ENCODE data around the gene CDK5RAP3. TPM values are rescaled to one million over a fixed set of nuclear protein-coding genes. Genes with fewer than 3 reads are reported as not detected.

The CDK5RAP3 gene
- total and polyA plus RNA-seq, 2 experiments from 2014 or later = 92.6 to 106 TPM

GRCh38 chr17:47946516-47946915 lies 24.4 kb upstream of the CDK5RAP3 start:
- no peak overlapping the region for H3K27ac Mint-ChIP-seq
- no peak overlapping the region for H2AFZ ChIP-seq
- peaks cover 5% of the 10 kb centered on the region; the same call in 1 of the 3 replicates for H3K36me3 Mint-ChIP-seq (ENCODE audit: low read depth)
- no peak overlapping the region for H3K4me3 Mint-ChIP-seq
- TF ChIP-seq NANOG (IDR thresholded peaks at IDR 0.05; ENCODE audit: borderline replicate concordance) (no peak), CTCF (conservative IDR thresholded peaks at IDR 0.05; ENCODE audit: low read depth in 2 of 2) (no peak), ZNF331 (CRISPR knock-in tag; IDR thresholded peaks at IDR 0.05; ENCODE audit: low read depth) (no peak), ZNF462 (CRISPR knock-in tag; IDR thresholded peaks at IDR 0.05) (no peak), EZH2 (IDR thresholded peaks at IDR 0.05; ENCODE audit: low read depth, unreplicated experiment) (no peak), STAT1 (IDR thresholded peaks at IDR 0.05; ENCODE audit: unreplicated experiment) (no peak), ZNF114 (CRISPR knock-in tag; IDR thresholded peaks at IDR 0.05) (no peak), CREB1 (CRISPR knock-in tag; IDR thresholded peaks at IDR 0.05; ENCODE audit: low read depth) (no peak), POLR2AphosphoS5 (IDR thresholded peaks at IDR 0.05; ENCODE audit: low read depth) (no peak), REST (IDR thresholded peaks at IDR 0.05; ENCODE audit: unreplicated experiment) (no peak), JUNB (IDR thresholded peaks at IDR 0.05; ENCODE audit: unreplicated experiment) (no peak)
- no peaks in the 10 kb centered on the region for H3K36me3 ChIP-seq (ENCODE audit: insufficient read depth)
- no peaks in the 10 kb centered on the region for H4K20me1 ChIP-seq (replicated peaks; ENCODE audit: insufficient read depth)
- no peaks in the 10 kb centered on the region for H3K9me3 Mint-ChIP-seq
- no peak overlapping the region for H3K27ac ChIP-seq (ENCODE audit: low read depth)
- H3K4me1 ChIP-seq (ENCODE audit: insufficient read depth) = peaks cover 14% of the 10 kb centered on the region; the same call in 1 of the 2 replicates
- H3K27me3 Mint-ChIP-seq (ENCODE audit: insufficient read depth, low read depth, poor library complexity) = peaks cover 18% of the 10 kb centered on the region
- H3K4me1 Mint-ChIP-seq = peaks cover 21% of the 10 kb centered on the region
- no peak overlapping the region for H3K4me3 ChIP-seq
- no peaks in the 10 kb centered on the region for H3K9me2 ChIP-seq (ENCODE audit: insufficient read depth)
- peaks cover 2% of the 10 kb centered on the region; the same call in 1 of the 2 replicates for H3F3A ChIP-seq (replicated peaks; ENCODE audit: low read depth)
- 0 out of 2 replicates have a peak, but pooled peaks cover 4% of the 10 kb centered on the region for H3K27me3 ChIP-seq (ENCODE audit: insufficient read depth)
- H3K4me2 ChIP-seq = no peak overlapping the region
- no peak for DNase-seq (ENCODE audit: low spot score)
- H3K79me2 ChIP-seq (replicated peaks; ENCODE audit: insufficient read depth) = no peaks in the 10 kb centered on the region
- ATAC-seq = no peak
